CD4-positive, alpha-beta T cell treated with Interleukin-6 at 100 ng/mL for 8 hours (primary cell): ENCODE data around the gene MFAP3.
"Not testable (repeated sequence)": the region's sequence is repeated elsewhere in the genome, so short reads cannot be mapped to it uniquely, and the experiment has no call there.

ENCODE experiments used
- DNase-seq: peaks from one replicate; pipeline ENCODE4 v3.0.0-alpha.2; 2020; ENCODE audit warnings: mixed read lengths, low spot score

The MFAP3 gene

GRCh38 chr5:154053468-154053867 lies 14.7 kb downstream of the MFAP3 start:
- no peak for DNase-seq

GRCh38 chr5:154055201-154055600 lies 16.4 kb downstream of the MFAP3 start:
- no peak for DNase-seq

DNA sequence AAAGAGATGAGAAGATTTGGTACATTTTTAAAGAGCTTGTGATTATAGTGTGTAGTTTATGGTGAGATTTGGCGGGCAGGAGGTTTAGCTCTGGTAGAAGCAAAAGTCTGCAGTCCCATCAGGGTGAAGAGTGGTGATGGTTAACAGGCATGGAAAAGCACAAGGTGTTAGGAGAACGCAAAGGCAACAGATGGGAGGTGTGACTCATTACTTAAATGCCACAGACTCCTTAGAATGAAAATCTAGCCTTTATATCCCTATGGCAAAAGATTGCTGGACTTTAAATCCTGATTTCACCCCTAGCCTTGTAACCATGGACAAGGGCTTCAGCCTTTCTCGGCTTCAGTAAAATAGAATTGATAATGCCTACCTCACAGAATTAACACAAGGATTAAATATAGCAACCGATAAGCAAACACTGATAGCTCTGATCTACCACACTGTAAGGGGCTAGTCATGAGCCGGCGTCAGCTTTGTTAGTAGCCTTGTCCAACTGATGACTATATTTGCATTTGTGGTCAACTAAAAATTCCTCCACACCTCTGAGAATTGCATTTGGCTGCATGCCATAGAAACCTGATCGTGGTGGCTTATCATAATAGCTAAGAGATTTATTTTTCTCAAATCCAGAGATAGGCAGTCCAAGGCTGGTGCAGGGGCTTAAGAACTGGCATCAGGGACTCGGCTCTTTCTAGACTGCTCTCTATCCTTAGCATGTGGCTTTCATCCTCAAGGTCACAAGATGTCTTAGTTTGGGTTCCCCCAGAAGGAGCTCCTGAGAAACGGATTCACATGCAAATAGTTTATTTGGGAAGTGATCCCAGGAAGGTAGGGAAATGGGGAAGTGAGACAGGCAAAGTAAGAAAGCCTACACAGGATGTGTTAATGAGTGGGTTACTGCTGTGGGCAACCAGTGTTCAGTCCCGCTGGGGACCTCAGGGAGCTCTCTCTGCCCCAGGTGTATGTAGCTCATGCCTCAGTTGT lies 19.6 kb downstream of the MFAP3 start:
- DNase-seq: no peak

DNA sequence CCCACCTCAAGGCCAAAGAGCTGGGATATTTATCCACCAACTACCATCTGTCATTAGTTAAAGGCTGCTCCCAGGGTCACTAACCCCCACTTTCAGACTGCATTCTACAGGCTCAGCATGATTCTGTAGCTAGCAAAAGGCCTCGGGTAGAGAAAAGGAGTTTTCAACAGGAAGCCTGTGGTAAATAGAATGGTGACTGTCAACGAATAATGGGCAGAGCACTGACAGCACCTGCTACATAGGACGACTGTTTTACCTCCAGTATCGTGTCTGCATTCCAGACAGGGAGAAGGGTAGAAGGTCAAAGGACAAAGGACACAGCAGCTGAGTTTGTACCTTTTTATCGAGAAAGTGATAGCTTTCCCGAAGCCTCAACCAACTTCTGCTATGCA lies 20.3 kb downstream of the MFAP3 start:
- no peak for DNase-seq

- DNase-seq: no peak
Observed at GRCh38 chr5:154059583-154059982, 20.8 kb downstream of the MFAP3 start.

DNA sequence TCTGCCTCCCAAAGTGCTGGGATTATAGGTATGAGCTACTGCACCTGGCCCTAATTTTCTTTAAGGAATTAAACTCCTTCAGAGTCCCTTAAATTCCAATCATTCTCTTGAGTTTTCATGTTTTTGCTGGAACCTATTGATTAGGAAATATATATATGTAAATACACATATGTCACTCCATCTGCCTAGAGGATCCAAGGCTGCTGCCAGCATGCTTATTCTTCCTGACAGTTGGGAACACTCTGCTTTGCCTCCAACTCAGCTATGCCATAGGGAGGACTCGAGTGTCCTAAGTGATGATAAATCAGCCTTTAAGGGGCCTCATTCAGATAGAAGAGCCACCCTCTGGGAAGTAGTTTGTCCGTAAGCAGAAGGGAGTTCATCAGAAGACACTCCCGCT lies 21.8 kb downstream of the MFAP3 start:
- no peak for DNase-seq

- DNase-seq: no peak
Observed at GRCh38 chr5:154063372-154063771, 24.6 kb downstream of the MFAP3 start.

GRCh38 chr5:154065971-154066370 lies 27.2 kb downstream of the MFAP3 start:
- DNase-seq: no peak

DNA sequence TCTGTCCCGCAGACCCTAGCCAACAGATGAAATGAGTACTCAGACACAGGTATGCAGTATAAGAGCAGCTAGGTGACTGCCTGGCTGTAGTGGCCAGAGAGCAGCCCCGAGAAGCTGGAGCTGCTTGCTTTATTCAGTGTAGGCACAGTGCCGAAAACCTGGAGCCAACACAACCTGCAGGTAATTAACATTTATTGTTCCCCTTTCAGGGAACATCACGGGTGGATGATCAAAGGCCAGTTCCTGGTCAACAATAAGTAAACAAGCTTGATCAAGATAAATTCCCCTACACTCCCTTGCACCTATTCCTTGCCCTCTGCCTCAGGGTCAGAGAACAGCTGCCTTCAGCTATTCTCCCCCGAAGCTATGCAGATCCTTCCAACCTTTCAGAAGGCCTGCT lies 31.1 kb downstream of the MFAP3 start:
- DNase-seq: not testable (repeated sequence)

DNA sequence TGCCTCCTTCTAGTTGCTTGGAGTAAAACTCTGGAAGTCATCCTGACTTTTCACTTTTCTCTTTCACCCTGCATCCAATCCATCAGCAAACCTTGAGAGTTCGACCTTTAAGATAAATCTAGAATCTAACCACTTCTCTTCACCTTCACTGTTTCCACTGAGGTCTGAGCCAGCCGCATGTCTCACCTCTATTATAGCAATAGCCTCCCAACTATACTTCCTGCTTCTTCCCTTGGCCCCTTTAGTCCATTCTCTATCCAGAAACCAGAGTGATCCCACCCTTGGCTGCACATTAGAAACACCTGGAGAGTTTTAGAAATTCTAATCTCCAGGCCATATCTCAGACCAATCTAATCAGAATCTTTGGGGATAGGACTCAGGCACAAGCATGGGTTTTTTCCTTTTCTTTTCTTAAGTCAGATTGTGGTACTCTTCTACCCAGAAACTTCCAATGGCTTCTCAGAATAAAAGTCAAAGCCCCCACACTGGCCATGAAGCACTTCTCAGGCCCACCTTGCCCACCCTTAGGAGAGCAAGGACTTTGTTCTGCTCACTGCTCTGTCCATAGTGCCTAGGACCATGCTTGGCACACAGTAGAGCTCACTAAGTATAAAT lies 33.1 kb downstream of the MFAP3 start:
- DNase-seq: no peak

GRCh38 chr5:154072414-154073171 lies 33.8 kb downstream of the MFAP3 start:
- DNase-seq: peak; percentile 78

DNA sequence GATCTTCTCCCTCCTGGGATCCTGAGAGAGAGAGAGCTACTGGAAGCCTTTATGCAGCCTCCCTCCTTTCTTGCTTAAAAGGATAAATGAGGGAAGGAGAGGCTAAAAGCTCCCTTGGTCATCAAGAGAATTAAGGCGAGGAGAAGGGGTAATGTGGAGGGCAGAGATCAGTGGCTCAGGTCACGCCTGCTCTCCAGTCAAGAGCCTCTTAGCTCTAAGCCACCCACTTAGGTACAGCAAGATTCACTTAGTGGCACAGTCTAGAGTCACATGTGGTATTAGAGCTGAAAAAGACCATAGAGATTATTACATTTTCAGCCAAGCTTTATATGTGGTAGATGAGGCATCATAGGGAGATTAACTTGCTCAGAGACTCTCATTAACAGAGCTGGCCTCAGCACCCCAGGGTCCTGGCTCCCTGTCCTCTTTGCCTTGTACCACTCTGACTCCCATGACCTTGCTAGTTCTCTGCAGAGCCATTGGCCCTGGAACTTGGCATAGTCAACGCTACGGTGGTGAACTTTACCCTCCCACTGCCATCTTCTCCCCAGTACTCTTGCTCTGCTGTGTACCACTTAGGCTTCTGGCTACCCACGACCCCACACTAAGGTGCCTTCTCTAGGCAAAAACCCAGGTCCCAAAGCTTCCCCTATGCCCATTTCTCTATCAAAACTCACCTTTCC lies 37.6 kb downstream of the MFAP3 start:
- no peak for DNase-seq

GRCh38 chr5:154077696-154078095 lies 38.9 kb downstream of the MFAP3 start:
- DNase-seq: no peak

DNA sequence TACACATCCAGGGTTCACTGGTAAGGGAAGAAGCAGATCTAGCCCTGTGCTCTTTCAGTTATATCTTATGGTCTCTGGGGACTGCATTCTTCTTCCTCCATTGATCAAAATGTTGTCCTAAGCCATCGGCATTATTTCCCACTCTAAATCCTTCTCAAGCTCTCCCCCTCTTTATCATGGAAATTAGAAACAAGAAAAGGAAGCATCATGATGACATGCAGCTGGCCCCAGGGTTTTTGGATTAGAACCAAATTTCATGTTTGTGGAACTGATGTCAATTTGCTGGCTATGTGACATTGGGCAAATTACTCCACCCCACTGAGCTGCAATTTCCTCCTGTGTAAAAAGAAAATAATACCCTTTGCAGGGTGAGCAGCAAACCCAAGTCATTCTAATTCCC lies 39.5 kb downstream of the MFAP3 start:
- DNase-seq: no peak

- DNase-seq: no peak
Observed at GRCh38 chr5:154081246-154081645, 42.5 kb downstream of the MFAP3 start.

GRCh38 chr5:154084062-154084639 lies 45.4 kb downstream of the MFAP3 start:
- DNase-seq: no peak

GRCh38 chr5:154086146-154086545 lies 47.4 kb downstream of the MFAP3 start:
- DNase-seq: no peak

DNA sequence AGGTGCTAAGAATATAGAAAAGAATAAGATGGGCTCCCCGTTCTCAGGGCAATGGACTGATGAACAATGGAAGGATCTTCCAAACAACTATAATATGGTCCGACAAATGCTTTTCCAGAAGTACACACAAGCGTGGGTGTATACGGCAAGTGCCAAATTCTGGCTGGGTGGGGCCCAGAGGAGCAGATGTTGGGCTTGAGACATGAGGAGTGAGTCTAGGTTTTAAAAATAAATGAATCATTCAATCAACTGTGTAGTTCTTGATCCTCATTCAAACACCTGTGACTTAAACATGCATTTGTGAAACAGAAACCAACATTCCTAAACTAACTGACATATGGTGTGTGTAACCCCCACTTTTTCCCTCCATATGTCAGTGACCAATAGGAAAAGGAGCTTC lies 47.9 kb downstream of the MFAP3 start:
- DNase-seq: no peak

DNA sequence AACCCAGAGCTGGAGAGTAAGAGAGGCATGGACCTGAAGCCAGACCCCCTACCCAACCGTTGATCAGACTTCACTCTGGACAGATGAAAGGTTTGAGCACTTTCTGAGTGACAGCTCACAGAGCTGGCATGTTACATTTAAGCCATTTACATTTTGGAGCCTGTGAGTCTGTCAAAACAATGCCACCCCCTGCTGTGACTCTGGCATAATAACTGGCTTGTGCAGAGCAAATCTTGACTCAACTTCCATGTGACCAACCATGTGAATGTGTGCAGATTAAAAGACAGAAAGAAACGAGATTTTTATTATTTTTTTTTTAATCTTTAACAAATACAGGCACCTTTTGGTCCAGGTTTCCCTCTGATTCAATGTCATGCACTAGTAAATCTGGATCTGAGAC lies 48.5 kb downstream of the MFAP3 start:
- no peak for DNase-seq

DNA sequence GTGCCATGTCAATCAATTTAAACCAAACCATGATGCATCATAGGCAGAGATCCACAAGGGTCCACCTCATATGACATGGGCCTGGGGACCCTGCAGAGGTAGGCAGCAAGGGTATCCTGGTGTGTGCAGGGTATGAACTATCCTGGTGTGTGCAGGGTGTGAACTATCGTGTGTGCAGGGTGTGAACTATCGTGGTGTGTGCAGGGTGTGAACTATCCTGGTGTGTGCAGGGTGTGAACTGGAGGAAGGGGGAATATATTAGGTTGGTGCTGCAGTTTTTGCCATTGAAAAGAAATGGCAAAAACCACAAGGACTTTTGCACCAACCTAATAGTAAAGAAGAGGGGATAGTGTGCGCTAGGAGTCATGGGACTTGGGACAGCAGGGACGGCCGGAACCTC lies 50.0 kb downstream of the MFAP3 start:
- DNase-seq: no peak

DNA sequence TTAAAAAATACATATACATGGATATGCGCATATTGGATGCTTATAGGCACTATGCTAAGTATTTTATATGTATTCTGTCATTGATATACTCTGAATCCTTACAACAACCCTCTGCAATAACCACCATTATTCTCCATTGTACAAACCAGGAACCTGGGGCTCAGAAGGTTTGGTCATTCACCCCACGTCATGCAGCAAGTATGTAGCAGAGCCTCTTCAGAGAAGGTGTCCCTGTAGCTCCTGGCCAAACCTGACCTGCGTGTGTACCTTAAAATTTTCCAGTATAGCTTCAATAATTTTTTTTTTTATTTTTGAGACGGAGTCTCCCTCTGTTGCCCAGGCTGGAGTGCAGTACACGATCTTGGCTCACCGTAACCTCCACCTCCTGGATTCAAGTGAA lies 51.9 kb downstream of the MFAP3 start:
- DNase-seq: no peak
